Mesendoderm (in vitro differentiated cells): ENCODE measurements around the gene CA14.

ENCODE experiments used
- DNase-seq: peaks from one replicate; pipeline ENCODE4 v3.0.0; 2013
- H2AK5ac ChIP-seq: 2 replicates; pipeline ENCODE4 v1.6.1; 2013; ENCODE audit warnings: low read length, inconsistent platforms
- H2BK120ac ChIP-seq: 2 replicates; pipeline ENCODE4 v1.6.1; 2013; ENCODE audit warnings: low read depth, mild to moderate bottlenecking, low read length, moderate library complexity, mixed read lengths
- H2BK15ac ChIP-seq: replicated peaks from 2 replicates; pipeline ENCODE4 v1.6.1; 2013; ENCODE audit warnings: low read depth, mild to moderate bottlenecking, moderate library complexity
- H2BK5ac ChIP-seq: 2 replicates; pipeline ENCODE4 v1.6.1; 2013; ENCODE audit warnings: low read length, inconsistent platforms
- H3K18ac ChIP-seq: 2 replicates; pipeline ENCODE4 v1.6.1; 2013; ENCODE audit warnings: mild to moderate bottlenecking, low read length, mixed read lengths
- H3K23ac ChIP-seq: one replicate; pipeline ENCODE4 v1.6.1; 2013; ENCODE audit warnings: low read length
- H3K27ac ChIP-seq: 2 replicates; pipeline ENCODE4 v1.5.1; 2013; ENCODE audit warnings: low read depth, mild to moderate bottlenecking, inconsistent platforms, low read length, moderate library complexity
- H3K27me3 ChIP-seq: 2 replicates; pipeline ENCODE4 v1.6.1; 2013; ENCODE audit warnings: low read length, control low read depth, mild to moderate bottlenecking, inconsistent platforms; ENCODE audit not compliant: insufficient read depth, poor library complexity
- H3K36me3 ChIP-seq: 2 replicates; pipeline ENCODE4 v1.6.1; 2013; ENCODE audit warnings: low read length, inconsistent platforms; ENCODE audit not compliant: control insufficient read depth, insufficient read depth
- H3K4ac ChIP-seq: one replicate; pipeline ENCODE4 v1.6.1; 2013; ENCODE audit warnings: low read depth, mild to moderate bottlenecking, low read length, moderate library complexity
- H3K4me1 ChIP-seq: 2 replicates; pipeline ENCODE4 v1.6.1; 2013; ENCODE audit warnings: low read depth, low read length, inconsistent platforms; ENCODE audit not compliant: control insufficient read depth
- H3K4me2 ChIP-seq: 2 replicates; pipeline ENCODE4 v1.6.1; 2013; ENCODE audit warnings: low read length
- H3K4me3 ChIP-seq: 2 replicates; pipeline ENCODE4 v1.5.1; 2013; ENCODE audit warnings: mild to moderate bottlenecking, low read length
- H3K56ac ChIP-seq: one replicate; pipeline ENCODE4 v1.6.1; 2013; ENCODE audit warnings: low read length
- H3K79me1 ChIP-seq: 2 replicates; pipeline ENCODE4 v1.6.1; 2013; ENCODE audit warnings: low read length, inconsistent platforms
- H3K79me2 ChIP-seq: 2 replicates; pipeline ENCODE4 v1.6.1; 2013; ENCODE audit warnings: mild to moderate bottlenecking, low read length; ENCODE audit not compliant: control insufficient read depth, insufficient read depth
- H3K9ac ChIP-seq: 2 replicates; pipeline ENCODE4 v1.6.1; 2013; ENCODE audit warnings: low read length, inconsistent platforms
- H4K5ac ChIP-seq: one replicate; pipeline ENCODE4 v1.6.1; 2013; ENCODE audit warnings: low read length
- H4K8ac ChIP-seq: one replicate; pipeline ENCODE4 v1.6.1; 2013; ENCODE audit warnings: low read depth, mild to moderate bottlenecking, control low read depth, low read length, moderate library complexity
- WGBS: extraction: QIAGEN DNeasy Blood & Tissue Kit; methylation state at CpG from one replicate; pipeline ENCODE4 v1.1.7; 2013; ENCODE audit warnings: low lambda C conversion rate, missing lambda C conversion rate; ENCODE audit not compliant: insufficient coverage; ENCODE audit errors: extremely low coverage; 5-methylcytosine and 5-hydroxymethylcytosine counted together

The CA14 gene

GRCh38 chr1:150233359-150234308, 23.9 kb upstream of the CA14 start:
- no peak overlapping the region for H4K8ac ChIP-seq
- WGBS = no CpG with 5 or more reads among the region's 15 CpGs
- H3K36me3 ChIP-seq = peaks cover 2% of the 10 kb centered on the region
- peaks cover 3% of the 10 kb centered on the region for H3K79me1 ChIP-seq
- H3K27ac ChIP-seq = no peak overlapping the region
- no peaks in the 10 kb centered on the region for H3K27me3 ChIP-seq
- H3K79me2 ChIP-seq = peaks cover 41% of the 10 kb centered on the region
- peak; percentile 18 for DNase-seq
- peak overlapping the region; percentile 99 for H3K56ac ChIP-seq
- no peak overlapping the region for H4K5ac ChIP-seq
- no peak overlapping the region for H2BK120ac ChIP-seq
- peak overlapping the region; percentile 99 for H3K9ac ChIP-seq
- peak overlapping the region; percentile 99 for H3K4me3 ChIP-seq
- H2AK5ac ChIP-seq = no peak overlapping the region
- no peak overlapping the region for H3K4ac ChIP-seq
- no peak overlapping the region for H3K23ac ChIP-seq
- H2BK15ac ChIP-seq = no peak overlapping the region
- H3K18ac ChIP-seq = no peak overlapping the region
- H2BK5ac ChIP-seq = no peak overlapping the region
- H3K4me1 ChIP-seq = peaks cover 4% of the 10 kb centered on the region
- H3K4me2 ChIP-seq = peak overlapping the region; percentile 75

- no peak overlapping the region for H3K4ac ChIP-seq
- H3K56ac ChIP-seq = peak overlapping the region; percentile 99
- no CpG with 5 or more reads among the region's 9 CpGs for WGBS
- no peak overlapping the region for H4K8ac ChIP-seq
- H3K79me1 ChIP-seq = peaks cover 3% of the 10 kb centered on the region
- H3K4me3 ChIP-seq = peak overlapping the region; percentile 99
- peaks cover 41% of the 10 kb centered on the region for H3K79me2 ChIP-seq
- peaks cover 4% of the 10 kb centered on the region for H3K4me1 ChIP-seq
- no peak overlapping the region for H2BK120ac ChIP-seq
- peaks cover 2% of the 10 kb centered on the region for H3K36me3 ChIP-seq
- no peaks in the 10 kb centered on the region for H3K27me3 ChIP-seq
- peak overlapping the region; percentile 75 for H3K4me2 ChIP-seq
- peak overlapping the region; percentile 99 for H3K9ac ChIP-seq
- H2BK5ac ChIP-seq = no peak overlapping the region
- no peak overlapping the region for H4K5ac ChIP-seq
- H2AK5ac ChIP-seq = no peak overlapping the region
- no peak overlapping the region for H2BK15ac ChIP-seq
- no peak overlapping the region for H3K27ac ChIP-seq
- no peak for DNase-seq
- no peak overlapping the region for H3K23ac ChIP-seq
- H3K18ac ChIP-seq = no peak overlapping the region
Observed at GRCh38 chr1:150234309-150234565, 23.3 kb upstream of the CA14 start.

- peak overlapping the region; percentile 73 for H2BK5ac ChIP-seq
- peak overlapping the region; percentile 75 for H3K4me2 ChIP-seq
- H2AK5ac ChIP-seq = no peak overlapping the region
- peaks cover 4% of the 10 kb centered on the region for H3K4me1 ChIP-seq
- WGBS = no CpG with 5 or more reads among the region's 78 CpGs
- peaks cover 41% of the 10 kb centered on the region for H3K79me2 ChIP-seq
- H3K4ac ChIP-seq = peak overlapping the region; percentile 96
- H3K9ac ChIP-seq = peak overlapping the region; percentile 99
- no peaks in the 10 kb centered on the region for H3K27me3 ChIP-seq
- H3K4me3 ChIP-seq = peak overlapping the region; percentile 99
- H3K27ac ChIP-seq = peak overlapping the region; percentile 84
- H2BK120ac ChIP-seq = peak overlapping the region; percentile 48
- no peak overlapping the region for H4K5ac ChIP-seq
- peak; percentile 92 for DNase-seq
- H4K8ac ChIP-seq = no peak overlapping the region
- H3K18ac ChIP-seq = peak overlapping the region; percentile 93
- peaks cover 2% of the 10 kb centered on the region for H3K36me3 ChIP-seq
- no peak overlapping the region for H2BK15ac ChIP-seq
- peaks cover 3% of the 10 kb centered on the region for H3K79me1 ChIP-seq
- H3K23ac ChIP-seq = peak overlapping the region; percentile 29
- H3K56ac ChIP-seq = peak overlapping the region; percentile 99
Observed at GRCh38 chr1:150234566-150235293, 22.8 kb upstream of the CA14 start.

GRCh38 chr1:150235294-150235851, 22.2 kb upstream of the CA14 start:
- Histone ChIP-seq H3K9ac (peak overlapping the region; percentile 99), H2BK15ac (no peak overlapping the region), H3K4ac (peak overlapping the region; percentile 96), H2BK120ac (peak overlapping the region; percentile 65), H2BK5ac (peak overlapping the region; percentile 81), H3K18ac (peak overlapping the region; percentile 93), H3K4me1 (peaks cover 4% of the 10 kb centered on the region), H4K8ac (peak overlapping the region; percentile 44), H3K4me2 (peak overlapping the region; percentile 75), H3K27ac (peak overlapping the region; percentile 84), H3K36me3 (peaks cover 2% of the 10 kb centered on the region), H2AK5ac (peak overlapping the region; percentile 91), H3K56ac (peak overlapping the region; percentile 99), H3K27me3 (no peaks in the 10 kb centered on the region), H4K5ac (no peak overlapping the region), H3K79me1 (peaks cover 3% of the 10 kb centered on the region), H3K79me2 (peaks cover 41% of the 10 kb centered on the region), H3K23ac (peak overlapping the region; percentile 80), H3K4me3 (peak overlapping the region; percentile 99)
- peak; percentile 37 for DNase-seq
- WGBS = no CpG with 5 or more reads among the region's 27 CpGs

- peak within 1 kb of the TSS; percentile 99 for H3K56ac ChIP-seq
- H3K27me3 ChIP-seq = no peaks in the 10 kb centered on the region
- H3K23ac ChIP-seq = peak within 1 kb of the TSS; percentile 80
- H4K5ac ChIP-seq = peak within 1 kb of the TSS; percentile 47
- H4K8ac ChIP-seq = peak within 1 kb of the TSS; percentile 44
- peak within 1 kb of the TSS; percentile 81 for H2BK5ac ChIP-seq
- peak within 1 kb of the TSS; percentile 84 for H3K27ac ChIP-seq
- H2BK15ac ChIP-seq = no peak within 1 kb of the TSS
- peak within 1 kb of the TSS; percentile 65 for H2BK120ac ChIP-seq
- H3K9ac ChIP-seq = peak within 1 kb of the TSS; percentile 99
- DNase-seq = peak; percentile 100
- peak within 1 kb of the TSS; percentile 93 for H3K18ac ChIP-seq
- H2AK5ac ChIP-seq = peak within 1 kb of the TSS; percentile 91
- H3K4me2 ChIP-seq = peak within 1 kb of the TSS; percentile 75
- H3K79me2 ChIP-seq = peaks cover 41% of the 10 kb centered on the region
- H3K4me1 ChIP-seq = peaks cover 4% of the 10 kb centered on the region
- H3K4ac ChIP-seq = peak within 1 kb of the TSS; percentile 96
- WGBS = no CpG with 5 or more reads among the region's 33 CpGs
- H3K36me3 ChIP-seq = peaks cover 2% of the 10 kb centered on the region
- peaks cover 3% of the 10 kb centered on the region for H3K79me1 ChIP-seq
- H3K4me3 ChIP-seq = peak within 1 kb of the TSS; percentile 99
Observed at GRCh38 chr1:150235852-150236613, 21.5 kb upstream of the CA14 start, which contains the start of gene ANP32E. Gene ANP32E (minus strand): TSS chr1:150236112. CDS start chr1:150235786, 326 bp downstream.
